ENCODE results near the gene PPFIA3. TPM values are rescaled to one million over a fixed set of nuclear protein-coding genes. Genes with fewer than 3 reads are reported as not detected.

Gene PPFIA3
- total and polyA plus RNA-seq, 2 experiments from 2014 or later, result 25.4 to 29.7 TPM

GRCh38 chr19:49148044-49148682 is 28.8 kb downstream of the PPFIA3 start:
- ATAC-seq (no peak), DNase-seq (ENCODE audit: low spot score) (no peak)
- Histone ChIP-seq H3K27me3 (ENCODE audit: insufficient read depth) (no peaks in the 10 kb centered on the region), H3K4me3 (peak overlapping the region; percentile 96), H3K4me2 (peak overlapping the region; percentile 88), H4K20me1 (replicated peaks; ENCODE audit: insufficient read depth) (no peaks in the 10 kb centered on the region), H2AFZ (peak overlapping the region; percentile 20; the same call in 1 of the 2 replicates), H3K79me2 (replicated peaks; ENCODE audit: insufficient read depth) (no peaks in the 10 kb centered on the region), H3K4me1 (ENCODE audit: insufficient read depth) (peaks cover 19% of the 10 kb centered on the region), H3K9me2 (ENCODE audit: insufficient read depth) (0 out of 2 replicates have a peak, but pooled peaks cover 7% of the 10 kb centered on the region), H3K27ac (ENCODE audit: low read depth) (peak overlapping the region; percentile 74), H3K36me3 (ENCODE audit: insufficient read depth) (no peaks in the 10 kb centered on the region), H3F3A (replicated peaks; ENCODE audit: low read depth) (peaks cover 22% of the 10 kb centered on the region)
- peaks cover 18% of the 10 kb centered on the region for H3K27me3 Mint-ChIP-seq (ENCODE audit: insufficient read depth, low read depth, poor library complexity)
- peak overlapping the region; percentile 96 for H3K4me3 Mint-ChIP-seq
- no peaks in the 10 kb centered on the region; the same call in 2 of the 3 replicates for H3K36me3 Mint-ChIP-seq (ENCODE audit: low read depth)
- TF ChIP-seq ZNF331 (CRISPR knock-in tag; IDR thresholded peaks at IDR 0.05; ENCODE audit: low read depth) (no peak), STAT1 (IDR thresholded peaks at IDR 0.05; ENCODE audit: unreplicated experiment) (no peak)
- H3K4me1 Mint-ChIP-seq, result peaks cover 33% of the 10 kb centered on the region
- peaks cover 3% of the 10 kb centered on the region; the same call in 1 of the 3 replicates for H3K9me3 Mint-ChIP-seq
- H3K27ac Mint-ChIP-seq, result peak overlapping the region; percentile 95

- H3K27ac Mint-ChIP-seq, result peak overlapping the region; percentile 95
- ATAC-seq, result peak; percentile 31
These were observed 29.7 kb downstream of the PPFIA3 start for GRCh38 chr19:49148784-49149651.

More at GRCh38 chr19:49148784-49149651, 29.7 kb downstream of the PPFIA3 start:
- H4K20me1 ChIP-seq (replicated peaks; ENCODE audit: insufficient read depth), result no peaks in the 10 kb centered on the region
- peak overlapping the region; percentile 96 for H3K4me3 ChIP-seq
- peak overlapping the region; percentile 91 for H2AFZ ChIP-seq
- Mint-ChIP-seq H3K4me3 (peak overlapping the region; percentile 96), H3K4me1 (peaks cover 36% of the 10 kb centered on the region), H3K9me3 (peaks cover 3% of the 10 kb centered on the region; the same call in 2 of the 3 replicates), H3K36me3 (ENCODE audit: low read depth) (peaks cover 3% of the 10 kb centered on the region; the same call in 1 of the 3 replicates), H3K27me3 (ENCODE audit: insufficient read depth, low read depth, poor library complexity) (peaks cover 22% of the 10 kb centered on the region)
- H3F3A ChIP-seq (replicated peaks; ENCODE audit: low read depth), result peaks cover 22% of the 10 kb centered on the region
- peak overlapping the region; percentile 90 for H3K27ac ChIP-seq (ENCODE audit: low read depth)
- no peaks in the 10 kb centered on the region for H3K36me3 ChIP-seq (ENCODE audit: insufficient read depth)
- peaks cover 15% of the 10 kb centered on the region for H3K4me1 ChIP-seq (ENCODE audit: insufficient read depth)
- no peaks in the 10 kb centered on the region for H3K79me2 ChIP-seq (replicated peaks; ENCODE audit: insufficient read depth)
- TF ChIP-seq REST (IDR thresholded peaks at IDR 0.05; ENCODE audit: unreplicated experiment), result peak; percentile 75
- no peak for TF ChIP-seq JUNB (IDR thresholded peaks at IDR 0.05; ENCODE audit: unreplicated experiment)
- TF ChIP-seq POLR2AphosphoS5 (IDR thresholded peaks at IDR 0.05; ENCODE audit: low read depth), result peak; percentile 78
- H3K9me2 ChIP-seq (ENCODE audit: insufficient read depth), result peaks cover 12% of the 10 kb centered on the region
- H3K27me3 ChIP-seq (ENCODE audit: insufficient read depth), result peaks cover 7% of the 10 kb centered on the region; the same call in 1 of the 2 replicates
- peak overlapping the region; percentile 99 for H3K4me2 ChIP-seq
- peak; percentile 99 for DNase-seq (ENCODE audit: low spot score)
